HG03159 (cell line): ENCODE data around the gene KDM1A.

Source experiments
- ATAC-seq: cut with Tn5 transposase; IDR thresholded peaks from one replicate; pipeline ENCODE4 v1.9.1; 2021; ENCODE audit warnings: mild to moderate bottlenecking, moderate library complexity; ENCODE audit not compliant: unreplicated experiment

The KDM1A gene

DNA sequence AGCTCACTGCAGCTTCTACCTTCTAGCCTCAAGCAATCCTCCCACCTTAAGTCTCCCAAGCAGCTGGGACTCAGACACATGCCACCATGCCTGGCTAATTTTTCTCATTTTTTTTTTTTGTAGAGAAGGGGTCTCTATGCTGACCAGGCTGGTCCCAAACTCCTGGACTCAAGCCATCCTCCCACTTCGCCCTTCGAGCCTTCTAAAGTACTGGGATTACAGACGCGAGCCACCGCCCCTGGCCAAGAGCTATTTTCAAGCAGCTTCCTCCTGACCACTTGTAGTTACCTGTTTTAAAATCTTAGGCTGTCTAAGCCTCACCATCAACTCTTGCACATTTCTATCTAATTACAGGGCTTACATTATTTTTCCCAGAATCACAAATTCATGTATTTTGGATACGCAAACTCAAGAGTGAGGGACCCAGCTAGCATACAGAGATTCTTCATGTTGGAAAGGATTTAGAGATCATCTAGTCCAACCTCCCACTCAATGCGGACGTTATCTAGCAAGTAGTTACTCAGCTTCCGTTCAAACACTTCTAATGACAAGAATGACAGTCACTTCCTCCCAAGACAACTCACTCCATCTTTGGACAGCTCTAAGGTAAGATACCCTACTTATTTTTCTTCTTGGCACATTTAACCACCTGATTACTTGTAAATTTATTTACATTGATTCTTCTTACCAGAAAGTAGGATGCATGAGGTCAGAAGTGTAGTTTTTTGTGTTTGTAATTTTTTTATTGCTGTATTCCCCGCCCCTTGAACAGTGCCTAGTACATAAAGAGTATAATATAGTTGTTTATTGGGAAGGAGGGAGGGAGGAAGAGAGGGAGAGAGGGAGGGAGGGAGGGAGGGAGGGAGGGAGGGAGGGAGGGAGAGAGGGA lies 84.0 kb downstream of the KDM1A start:
- ATAC-seq: no peak

DNA sequence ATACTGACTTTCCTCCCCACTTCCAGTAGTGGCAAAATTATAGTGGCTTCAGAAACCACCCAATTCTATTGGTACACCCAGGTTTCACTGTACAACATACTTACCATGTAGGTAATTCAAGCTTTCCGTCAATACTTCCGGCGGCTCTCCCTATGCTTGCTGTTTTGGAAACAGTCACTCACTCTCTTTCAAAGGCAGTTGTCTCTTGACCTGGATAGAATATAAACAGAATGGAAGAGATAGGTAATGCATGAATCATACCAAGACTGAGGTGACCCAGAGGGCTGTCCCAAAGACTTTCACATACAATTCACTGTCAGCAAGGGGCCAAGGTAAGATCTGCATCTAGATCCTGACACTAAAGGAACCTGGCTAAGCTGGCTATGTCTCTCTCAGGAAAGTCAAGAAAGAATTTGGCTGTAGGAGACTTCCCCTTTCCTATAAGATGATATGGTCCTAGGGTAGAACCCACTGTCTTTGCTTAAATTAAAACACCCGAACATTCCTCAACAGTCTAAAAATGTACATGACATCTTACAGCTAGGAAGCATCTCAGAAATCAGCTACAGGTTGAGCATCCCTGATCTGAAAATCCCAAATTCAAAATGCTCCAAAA lies 89.8 kb downstream of the KDM1A start:
- no peak for ATAC-seq

DNA sequence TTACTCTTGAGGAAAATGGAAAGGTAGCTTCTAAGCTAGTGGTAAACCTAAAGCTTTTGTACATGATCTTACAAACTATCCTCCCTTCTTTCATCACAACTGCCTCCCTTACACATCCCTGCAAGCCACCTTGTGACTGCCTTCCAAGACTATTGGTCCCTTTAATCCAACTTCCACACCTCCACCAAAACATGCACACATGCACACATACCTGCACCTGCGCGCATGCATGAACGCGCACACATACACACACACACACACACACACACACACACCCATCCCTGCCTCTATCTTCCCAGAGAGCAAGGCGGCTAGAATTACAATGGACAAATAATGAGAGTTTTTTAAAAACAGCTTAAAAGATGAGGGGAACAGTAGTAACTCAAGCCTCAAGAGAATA lies 91.1 kb downstream of the KDM1A start:
- no peak for ATAC-seq

DNA sequence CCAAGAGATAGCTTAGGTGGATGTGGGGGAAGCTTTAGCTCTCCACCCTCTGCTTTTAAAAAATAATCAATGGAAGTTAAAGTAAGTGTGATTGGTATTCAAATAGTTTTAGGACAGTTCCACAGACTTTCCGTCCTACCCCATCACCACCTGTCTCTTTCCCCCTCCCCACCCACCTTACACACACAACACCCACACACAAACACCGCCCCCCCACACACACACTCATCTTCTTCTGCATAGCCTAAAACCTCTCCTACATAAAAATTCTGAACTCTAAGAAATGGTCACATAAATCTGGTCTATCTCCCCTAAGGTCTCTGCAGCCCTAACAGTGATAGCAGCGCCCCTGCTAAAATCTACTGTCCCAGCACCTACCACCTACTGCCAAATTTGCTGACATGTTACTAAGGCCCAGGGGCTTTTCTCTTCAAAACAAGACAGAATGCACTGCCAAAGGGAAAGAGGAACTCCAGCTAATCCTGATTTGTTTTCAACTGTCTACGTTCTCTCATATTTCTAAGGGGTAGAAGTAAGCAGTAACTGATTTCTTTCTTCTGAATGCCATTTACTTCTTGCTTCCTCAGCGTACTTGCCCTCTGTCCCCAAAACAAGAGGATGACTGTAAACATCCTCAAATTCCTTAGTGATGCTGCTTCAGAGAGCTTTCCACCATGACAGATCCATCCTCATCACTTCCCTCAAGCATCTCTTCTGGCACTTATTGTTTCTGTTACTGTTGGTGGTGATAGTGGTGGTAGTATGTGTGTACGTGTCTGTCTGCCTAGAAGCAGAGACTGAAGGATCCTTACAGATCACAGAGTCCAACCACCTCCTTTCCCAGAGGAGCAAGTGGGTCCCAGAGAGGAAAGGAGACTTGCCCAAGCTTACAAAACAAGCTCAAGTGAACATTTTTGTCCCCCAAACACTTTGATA lies 92.6 kb downstream of the KDM1A start:
- no peak for ATAC-seq

DNA sequence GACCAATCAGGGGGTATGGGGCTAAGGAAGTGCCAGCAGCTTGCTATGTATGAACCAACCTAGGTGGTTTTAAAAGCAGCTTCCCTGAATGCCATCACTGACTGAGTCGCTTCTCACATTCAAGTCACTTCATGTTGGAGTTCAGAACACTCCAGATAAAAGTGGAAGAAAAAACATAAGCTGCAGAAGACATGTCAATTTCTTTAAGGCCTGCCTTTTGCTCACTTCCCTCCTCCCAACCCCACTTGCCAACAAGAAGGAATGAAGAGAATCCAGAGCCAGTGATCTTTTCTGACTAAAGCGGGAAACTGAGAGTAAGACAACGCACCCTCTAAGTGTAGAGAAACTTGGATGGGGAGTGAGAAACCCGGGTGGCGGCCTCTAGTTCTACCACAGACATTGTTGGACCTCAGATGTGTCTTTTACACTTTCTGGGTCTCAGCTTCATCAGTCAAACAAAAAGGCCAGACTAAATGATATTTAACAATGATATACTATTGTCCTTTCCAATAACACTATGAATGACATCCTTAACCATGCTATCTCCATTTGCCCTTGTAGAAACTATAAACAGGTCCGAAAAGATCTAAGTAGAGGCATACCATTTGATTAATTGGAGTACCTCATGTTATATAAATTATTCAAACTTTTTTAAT lies 95.3 kb downstream of the KDM1A start:
- no peak for ATAC-seq

DNA sequence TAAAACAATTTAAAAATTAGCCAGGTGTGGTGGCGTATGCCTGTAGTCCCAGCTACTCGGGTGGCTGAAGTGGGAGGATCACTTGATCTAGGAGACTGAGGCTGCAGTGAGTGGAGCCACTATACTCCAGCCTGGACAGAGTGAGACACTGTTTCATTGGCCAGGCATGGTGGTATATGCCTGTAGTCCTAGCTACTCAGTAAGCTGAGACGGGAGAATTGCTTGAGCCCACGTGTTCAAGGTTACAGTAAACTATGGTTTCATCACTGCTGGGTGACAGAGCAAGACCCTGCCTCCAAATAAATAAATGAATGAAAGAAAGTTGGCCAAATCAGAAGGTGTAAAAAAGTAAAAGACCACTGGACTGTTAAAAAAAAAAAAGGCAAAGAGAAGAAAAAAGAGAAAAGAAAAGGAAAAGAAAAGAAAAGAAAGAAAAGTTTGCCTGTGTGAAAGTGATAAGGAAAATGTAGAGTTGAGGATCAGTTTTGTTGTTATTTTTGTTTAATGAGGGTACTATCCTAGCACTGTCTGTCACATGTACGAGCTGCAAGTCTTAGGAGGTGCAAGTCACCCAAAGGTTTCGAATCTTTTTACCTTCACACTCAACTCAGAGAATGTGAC lies 97.1 kb downstream of the KDM1A start:
- no peak for ATAC-seq

DNA sequence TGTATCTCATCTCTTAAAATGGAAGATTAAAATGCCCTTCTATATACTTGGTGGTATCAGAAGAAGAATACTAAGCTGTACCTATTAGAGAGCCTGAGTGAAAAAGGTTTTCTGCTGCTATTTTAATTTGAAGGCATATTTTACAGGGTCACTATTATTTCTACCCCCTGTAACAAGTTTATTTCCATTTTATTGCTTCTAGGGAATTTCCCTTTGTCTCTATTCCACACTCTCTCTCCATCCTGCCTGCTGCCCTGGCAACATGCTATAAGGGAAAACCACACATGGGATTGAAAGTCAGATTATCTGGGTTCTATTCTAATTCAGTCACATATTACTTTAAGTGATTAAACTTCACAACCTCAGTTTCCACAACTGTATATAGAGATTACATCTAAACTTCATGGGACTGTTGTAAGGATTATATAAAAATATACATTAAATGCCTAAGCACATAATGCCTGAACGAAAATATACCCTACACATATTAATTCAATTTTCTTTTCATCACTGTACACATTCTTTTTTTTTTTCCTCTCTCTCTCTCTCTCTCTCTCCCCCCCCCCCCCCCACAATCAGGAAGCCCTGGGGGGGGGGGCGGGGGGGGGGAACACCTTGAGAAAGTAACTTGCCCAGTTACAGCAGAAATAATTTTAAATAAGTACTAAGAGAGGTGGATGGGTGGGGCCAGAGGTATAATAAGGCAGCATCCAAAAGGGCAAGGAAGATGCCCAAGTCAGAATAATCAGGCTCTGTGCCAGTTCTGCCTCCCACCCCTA lies 97.8 kb downstream of the KDM1A start:
- ATAC-seq: no peak

DNA sequence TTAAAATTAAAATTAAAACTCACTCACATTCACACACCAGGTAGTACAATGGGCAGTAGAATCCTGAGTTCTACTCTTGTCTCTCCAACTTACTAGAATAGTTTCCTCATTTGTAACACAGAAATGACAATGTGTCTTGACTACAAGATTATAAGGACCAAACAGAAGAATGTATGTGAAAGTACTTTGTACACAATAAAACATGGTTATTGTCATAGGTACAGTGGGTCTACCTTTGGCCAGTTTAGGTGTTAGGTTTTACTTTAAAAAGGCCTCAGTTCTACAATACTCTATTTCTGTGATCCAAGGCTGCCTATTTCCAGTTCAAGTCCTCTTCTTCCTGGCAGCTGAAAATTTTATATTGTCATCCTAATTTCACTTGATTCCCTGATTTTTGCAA lies 99.1 kb downstream of the KDM1A start:
- ATAC-seq: no peak

DNA sequence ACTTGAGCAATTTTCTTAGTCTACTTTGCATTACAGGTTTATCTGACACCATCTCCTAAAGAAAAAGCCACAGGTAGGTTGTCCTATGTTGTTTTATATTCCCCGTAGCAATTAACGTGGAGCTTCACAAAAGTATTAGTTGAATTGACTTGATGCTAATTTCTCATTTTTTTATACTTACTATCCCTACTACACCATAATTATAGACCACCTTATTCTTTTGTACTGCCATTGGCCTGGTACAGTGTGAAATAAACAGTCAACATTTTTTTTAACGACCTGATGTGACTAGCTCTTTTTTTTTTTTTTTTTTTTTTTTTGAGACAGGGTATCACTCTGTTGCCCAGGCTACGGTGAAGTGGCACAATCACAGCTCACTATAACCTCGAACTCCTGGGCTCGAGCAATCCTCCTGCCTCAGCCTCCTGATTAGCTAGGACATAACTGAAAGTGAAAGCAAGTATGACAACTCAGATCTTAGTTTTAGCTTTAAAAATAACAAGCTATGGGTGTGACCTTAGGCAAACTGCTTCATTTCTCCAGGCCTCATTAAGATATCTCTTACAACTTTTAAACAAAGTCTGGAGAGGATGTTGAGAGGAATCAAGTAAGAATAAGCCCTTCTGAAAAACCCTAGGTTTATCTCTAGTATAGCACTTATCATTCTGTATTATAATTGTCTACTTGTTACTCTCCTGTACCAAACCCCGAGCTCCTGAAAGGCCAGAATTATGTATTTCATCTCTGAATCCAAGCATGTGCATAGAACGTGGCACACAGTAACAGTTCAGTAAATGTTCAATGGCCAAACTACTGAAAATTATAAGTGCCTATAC lies 99.9 kb downstream of the KDM1A start:
- no peak for ATAC-seq

DNA sequence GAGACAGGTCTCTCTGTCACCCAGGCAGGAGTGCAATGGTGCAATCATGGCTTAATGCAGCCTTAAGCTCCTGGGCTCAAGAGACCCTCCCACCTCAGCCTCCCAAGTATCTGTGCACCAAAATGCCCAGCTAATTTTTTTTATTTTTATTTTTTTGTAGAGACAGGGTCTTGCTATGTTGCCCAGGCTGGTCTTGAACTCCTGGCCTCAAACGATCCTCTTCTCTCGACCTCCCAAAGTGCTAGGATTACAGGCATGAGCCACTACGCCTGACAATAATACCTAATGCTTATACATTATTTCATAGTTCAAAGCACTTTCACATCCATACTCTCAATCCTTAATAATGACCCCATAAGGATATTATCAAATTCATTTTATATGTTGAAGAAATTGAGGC lies 101.1 kb downstream of the KDM1A start:
- ATAC-seq: no peak

DNA sequence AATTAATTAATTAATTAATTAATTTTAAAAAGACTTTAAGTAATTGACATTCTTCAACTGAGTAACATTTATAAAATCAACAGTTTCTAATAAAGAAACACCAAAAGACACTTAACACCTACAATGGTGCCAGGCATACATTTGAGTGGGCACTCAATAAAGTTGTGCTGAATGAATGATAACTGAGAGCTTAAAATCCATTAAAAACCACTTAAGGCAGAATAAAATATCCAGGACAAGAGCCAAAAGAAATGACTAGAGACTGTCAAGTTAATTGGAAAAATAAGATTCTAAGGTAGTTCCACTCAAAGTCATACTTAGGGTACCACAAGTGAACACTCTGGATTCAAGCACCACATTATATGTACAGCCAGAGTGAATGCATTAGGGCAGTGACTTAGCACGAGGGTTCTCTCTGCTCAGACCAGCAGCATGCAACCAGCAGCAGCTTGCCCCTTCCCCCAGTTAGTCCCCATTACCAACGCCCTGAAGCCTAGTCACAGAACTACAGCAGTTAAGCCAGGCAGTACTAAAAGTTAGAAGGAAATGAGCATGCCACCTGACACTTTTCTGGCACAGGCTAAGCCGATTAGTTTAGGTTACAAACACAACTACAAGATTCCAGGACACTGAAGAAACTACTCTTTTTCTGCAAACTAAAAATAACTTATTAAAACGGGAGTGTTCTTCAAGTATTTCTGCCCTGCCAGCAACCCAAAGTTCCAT lies 102.9 kb downstream of the KDM1A start:
- no peak for ATAC-seq

DNA sequence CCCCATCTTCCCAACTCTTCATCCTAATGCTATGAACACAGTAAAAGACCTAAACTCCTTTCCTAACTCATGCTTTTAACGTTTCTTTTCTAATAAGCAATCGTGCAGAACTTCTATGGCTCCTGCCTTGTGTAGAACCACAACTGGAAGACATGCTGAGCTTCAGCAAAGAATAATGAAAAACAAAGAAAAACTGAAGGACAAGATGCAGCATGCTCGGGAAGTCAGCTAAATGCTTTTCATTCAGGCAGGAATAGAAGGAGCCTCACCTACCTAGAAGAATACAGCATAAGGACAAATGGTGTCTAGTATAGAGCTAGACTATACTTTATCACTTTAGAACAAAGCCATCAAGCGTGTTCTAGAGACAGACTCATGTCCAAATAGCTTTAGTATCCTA lies 103.5 kb downstream of the KDM1A start:
- no peak for ATAC-seq

DNA sequence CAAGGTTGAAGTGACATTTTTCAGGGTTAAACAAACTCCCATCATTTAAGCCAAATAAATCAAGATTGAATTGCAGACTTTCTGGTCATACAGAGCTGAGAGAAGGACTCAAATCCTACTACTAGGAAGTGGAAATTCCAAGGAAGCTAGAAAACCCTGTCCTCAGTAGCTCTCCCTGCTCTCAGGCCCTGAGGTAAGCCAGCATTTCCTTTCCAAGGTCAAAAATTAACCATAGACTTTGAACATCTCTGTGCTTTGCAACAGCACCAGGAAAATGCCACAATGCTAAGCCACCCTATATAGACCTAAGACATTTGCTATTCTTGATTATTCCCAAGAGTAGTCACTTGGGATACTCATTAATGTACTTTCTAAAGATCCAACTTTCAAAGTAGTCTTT lies 104.3 kb downstream of the KDM1A start:
- ATAC-seq: no peak

DNA sequence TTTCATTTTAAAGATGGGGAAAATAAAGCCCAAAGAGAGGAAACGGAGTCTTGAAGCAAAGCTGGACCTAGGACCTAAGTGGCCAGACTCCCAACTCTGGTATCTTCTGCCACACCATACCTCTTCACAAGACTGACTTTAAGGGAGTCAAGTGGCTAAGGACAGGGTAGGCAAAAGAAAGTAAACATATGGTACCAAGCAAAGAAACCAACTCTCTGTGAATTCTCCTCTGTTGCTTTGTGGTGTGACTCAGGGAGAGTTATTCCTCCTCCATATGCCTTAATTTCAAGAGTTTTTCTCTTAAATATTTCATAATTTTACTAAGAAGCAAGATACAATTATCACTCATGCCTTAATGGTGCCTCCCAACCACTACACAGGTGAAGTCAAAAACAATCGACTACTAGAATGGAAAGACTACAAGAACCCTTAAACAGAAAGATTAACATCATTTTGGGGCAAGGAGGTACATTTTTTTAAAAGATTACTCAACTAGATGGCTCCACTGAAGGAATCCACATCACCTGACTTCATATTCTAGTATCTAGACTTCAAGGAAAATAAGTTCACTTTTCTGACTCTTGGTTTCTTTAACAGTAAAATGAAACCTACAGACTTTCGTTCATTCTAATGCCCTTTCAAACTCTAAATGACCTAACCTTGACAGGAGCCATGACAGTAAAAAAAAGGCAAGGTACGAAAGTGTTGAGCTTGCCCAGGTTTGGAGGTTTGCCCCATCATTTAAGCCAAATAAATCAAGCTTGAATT lies 105.2 kb downstream of the KDM1A start:
- no peak for ATAC-seq

DNA sequence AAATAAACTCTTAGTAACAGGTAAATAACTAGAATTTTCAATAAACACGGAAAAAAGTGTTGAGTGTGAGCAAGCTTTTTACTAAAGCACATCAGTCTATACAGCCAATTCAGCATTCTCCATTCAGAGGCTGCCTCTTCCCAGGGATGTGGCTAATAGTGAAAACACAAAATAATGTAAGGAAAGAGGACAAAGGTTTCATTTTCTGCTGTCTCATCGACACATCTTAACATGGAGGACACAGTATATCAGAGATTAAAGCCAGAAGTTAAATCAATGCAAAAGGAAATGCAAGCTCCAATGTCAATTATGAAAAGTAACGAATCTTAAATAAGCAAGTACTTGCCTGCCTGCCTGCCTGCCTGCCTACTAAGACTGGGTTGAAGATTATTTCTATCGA lies 106.2 kb downstream of the KDM1A start:
- ATAC-seq: no peak

DNA sequence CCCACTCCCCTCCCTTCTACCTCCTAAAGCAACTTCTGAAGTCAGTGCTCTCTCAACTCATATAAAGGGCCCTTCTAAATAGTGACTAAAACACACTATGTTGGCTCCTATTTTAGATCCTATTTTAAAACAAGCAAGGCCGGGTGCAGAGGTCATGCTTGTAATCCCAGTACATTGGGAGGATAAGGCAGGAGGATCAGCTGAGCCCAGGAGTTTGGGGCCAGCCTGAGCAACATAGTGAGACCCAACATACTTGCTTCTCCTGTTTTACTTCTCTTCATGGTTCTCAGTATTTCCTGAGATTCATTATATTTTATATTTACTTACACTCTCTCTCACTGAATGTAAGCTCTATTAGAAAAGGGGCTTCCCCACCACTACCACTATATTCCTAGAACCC lies 106.9 kb downstream of the KDM1A start:
- no peak for ATAC-seq

DNA sequence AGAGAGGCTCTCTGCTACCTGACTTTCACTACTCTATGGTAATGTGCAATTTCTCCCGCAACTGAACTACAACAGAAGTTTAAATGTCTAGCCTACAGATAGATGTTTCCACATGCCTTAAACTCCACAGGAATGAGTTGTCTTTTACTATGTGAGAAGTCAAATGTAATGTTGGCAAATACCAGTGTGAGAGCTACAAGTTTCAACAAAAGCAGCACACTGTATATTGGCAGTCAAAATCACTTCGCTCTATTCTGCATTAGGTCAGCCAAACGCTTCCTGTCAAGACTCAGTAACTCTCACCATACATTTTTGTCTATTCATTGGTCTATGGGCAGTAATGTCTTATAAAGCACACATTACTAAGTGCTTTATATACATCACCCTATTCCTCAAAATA lies 107.5 kb downstream of the KDM1A start:
- no peak for ATAC-seq
